H1 (cell line): Measurements from ENCODE around the gene OR5C1. TPM values are rescaled to one million over a fixed set of nuclear protein-coding genes. Genes with fewer than 3 reads are reported as not detected.

Source experiments
- CTCF ChIA-PET: fragments of 300-600 bp; sonication (Branson Sonifier 250); formaldehyde crosslinking; loops from one replicate; lab custom pipeline; 2021; ENCODE audit not compliant: partially characterized antibody; lab: Charles Lee
- POLR2A ChIA-PET: fragments of 300-600 bp; sonication (Branson Sonifier 250); formaldehyde crosslinking; loops from one replicate; lab custom pipeline; 2021; ENCODE audit warnings: inconsistent platforms; ENCODE audit not compliant: partially characterized antibody; lab: Charles Lee
- DNase-seq, 2 experiments: peaks; one replicate each; pipeline versions ENCODE4 v3.0.0 to v3.0.0-alpha.2; 2010 to 2022; ENCODE audit warnings: low spot score in 2 of 2, low read depth in 1 of 2, mixed read lengths in 1 of 2
- FAIRE-seq: peaks from 2 replicates; lab custom pipeline; 2011; peaks lifted over from hg19 to GRCh38; lab: Jason Lieb, UNC
- H2AFZ ChIP-seq: 2 replicates; pipeline ENCODE4 v1.8.1; 2012; ENCODE audit warnings: low read length, inconsistent platforms
- H2AK5ac ChIP-seq: 2 replicates; pipeline ENCODE4 v1.6.1; 2013; ENCODE audit warnings: low read depth, low read length
- H2BK120ac ChIP-seq: replicated peaks from 2 replicates; pipeline ENCODE3; 2013; ENCODE audit warnings: low read depth, low read length, inconsistent platforms
- H2BK12ac ChIP-seq: 2 replicates; pipeline ENCODE4 v1.6.1; 2013; ENCODE audit warnings: low read depth, low read length
- H2BK15ac ChIP-seq: 2 replicates; pipeline ENCODE4 v1.6.1; 2013; ENCODE audit warnings: low read length
- H2BK20ac ChIP-seq: 2 replicates; pipeline ENCODE4 v1.6.1; 2013; ENCODE audit warnings: low read length
- H2BK5ac ChIP-seq: 2 replicates; pipeline ENCODE4 v1.6.1; 2013; ENCODE audit warnings: low read depth, low read length
- H3K14ac ChIP-seq: 2 replicates; pipeline ENCODE4 v1.6.1; 2013; ENCODE audit warnings: inconsistent platforms; ENCODE audit not compliant: insufficient read length
- H3K18ac ChIP-seq: 2 replicates; pipeline ENCODE4 v1.6.1; 2013; ENCODE audit warnings: low read length; ENCODE audit errors: extremely low read depth
- H3K23ac ChIP-seq: 2 replicates; pipeline ENCODE4 v1.6.1; 2013; ENCODE audit warnings: inconsistent platforms; ENCODE audit not compliant: insufficient read length
- H3K23me2 ChIP-seq: 2 replicates; pipeline ENCODE4 v1.6.1; 2013; ENCODE audit warnings: low read depth, low read length
- H3K27ac ChIP-seq: 2 replicates; pipeline ENCODE4 v1.6.1; 2011; ENCODE audit warnings: low read depth, low read length, inconsistent platforms
- H3K27me3 ChIP-seq, 4 experiments: replicated peaks in 1 of 4; 1 replicate in 1 of 4; 2 replicates in 3 of 4; pipeline versions ENCODE4 v1.6.1 to v1.8.1; 2011 to 2013; ENCODE audit warnings: low read length in 3 of 4, mild to moderate bottlenecking in 3 of 4, inconsistent platforms in 2 of 4, mixed read lengths in 2 of 4, moderate library complexity in 1 of 4; ENCODE audit not compliant: control insufficient read depth in 3 of 4, insufficient read depth in 3 of 4; ENCODE audit errors: extremely low read depth in 1 of 4
- H3K36me3 ChIP-seq, 4 experiments: 2 replicates each; pipeline versions ENCODE4 v1.6.1 to v1.8.1; 2011 to 2013; ENCODE audit warnings: mild to moderate bottlenecking in 4 of 4, low read length in 3 of 4, moderate library complexity in 2 of 4, control low read depth in 1 of 4, inconsistent platforms in 1 of 4; ENCODE audit not compliant: insufficient read depth in 4 of 4, control insufficient read depth in 2 of 4
- H3K4ac ChIP-seq: replicated peaks from 2 replicates; pipeline ENCODE3; 2013; ENCODE audit warnings: low read length, low read depth, mixed read lengths, inconsistent platforms; ENCODE audit not compliant: insufficient read length
- H3K4me1 ChIP-seq, 4 experiments: replicated peaks in 1 of 4; 1 replicate in 1 of 4; 2 replicates in 3 of 4; pipeline versions ENCODE4 v1.6.1 to v1.8.1; 2011 to 2013; ENCODE audit warnings: low read length in 3 of 4, inconsistent platforms in 2 of 4, mixed read lengths in 1 of 4; ENCODE audit not compliant: insufficient read depth in 4 of 4, control insufficient read depth in 3 of 4
- H3K4me2 ChIP-seq, 2 experiments: 2 replicates each; pipeline versions ENCODE4 v1.6.1 to v1.8.1; 2011 to 2013; ENCODE audit warnings: low read depth in 2 of 2, low read length in 2 of 2, control low read depth in 1 of 2, inconsistent platforms in 1 of 2, mild to moderate bottlenecking in 1 of 2; ENCODE audit not compliant: insufficient read depth in 1 of 2
- H3K4me3 ChIP-seq, 4 experiments: fragments of 200-600, 300-600 bp in 1 of 4; sonication (generic), shearing (Covaris generic), sonication (Bioruptor Twin) in 1 of 4; 2 replicates each; pipeline versions ENCODE4 v1.5.1 to v1.8.1; 2011 to 2016; ENCODE audit warnings: low read length in 4 of 4, low read depth in 3 of 4, control low read depth in 2 of 4, inconsistent platforms in 2 of 4, mild to moderate bottlenecking in 2 of 4, mixed read lengths in 1 of 4, moderate library complexity in 1 of 4; ENCODE audit not compliant: insufficient read depth in 2 of 4; ENCODE audit errors: extremely low read depth in 1 of 4
- H3K56ac ChIP-seq: replicated peaks from 2 replicates; pipeline ENCODE3; 2013; ENCODE audit warnings: low read depth, mild to moderate bottlenecking, mixed read lengths, low read length, inconsistent platforms; ENCODE audit not compliant: insufficient read length
- H3K79me1 ChIP-seq: 2 replicates; pipeline ENCODE4 v1.6.1; 2013; ENCODE audit warnings: low read depth, low read length, control low read depth
- H3K79me2 ChIP-seq, 2 experiments: 2 replicates each; pipeline versions ENCODE4 v1.6.1 to v1.8.1; 2012 to 2013; ENCODE audit warnings: low read length in 2 of 2, mild to moderate bottlenecking in 2 of 2, inconsistent platforms in 1 of 2; ENCODE audit not compliant: insufficient read depth in 2 of 2, control insufficient read depth in 1 of 2
- H3K9ac ChIP-seq, 4 experiments: replicated peaks in 1 of 4; 1 replicate in 1 of 4; 2 replicates in 3 of 4; pipeline versions ENCODE4 v1.6.1 to v1.8.1; 2011 to 2013; ENCODE audit warnings: low read depth in 3 of 4, low read length in 3 of 4, control low read depth in 2 of 4, mild to moderate bottlenecking in 2 of 4, moderate library complexity in 2 of 4, inconsistent platforms in 1 of 4; ENCODE audit errors: extremely low read depth in 1 of 4
- H3K9me3 ChIP-seq, 2 experiments: 2 replicates each; pipeline versions ENCODE4 v1.6.1 to v1.8.1; 2012 to 2013; ENCODE audit warnings: mild to moderate bottlenecking in 2 of 2, moderate library complexity in 2 of 2, control low read depth in 1 of 2, inconsistent platforms in 1 of 2, low read depth in 1 of 2, low read length in 1 of 2, mixed read lengths in 1 of 2; ENCODE audit not compliant: insufficient read depth in 2 of 2
- H4K20me1 ChIP-seq, 2 experiments: replicated peaks in 1 of 2; 2 replicates each; pipeline versions ENCODE3 to v1.8.1; 2011 to 2013; ENCODE audit warnings: inconsistent platforms in 2 of 2, low read length in 2 of 2, mild to moderate bottlenecking in 1 of 2; ENCODE audit not compliant: insufficient read depth in 2 of 2, control insufficient read depth in 1 of 2
- H4K5ac ChIP-seq: 2 replicates; pipeline ENCODE4 v1.6.1; 2013; ENCODE audit warnings: low read length, low read depth, mixed read lengths, inconsistent platforms; ENCODE audit not compliant: insufficient read length
- H4K8ac ChIP-seq: 2 replicates; pipeline ENCODE4 v1.8.0; 2013; ENCODE audit warnings: mild to moderate bottlenecking, moderate library complexity, low read length, inconsistent platforms; ENCODE audit not compliant: insufficient read depth; ENCODE audit errors: extremely low read depth
- H4K91ac ChIP-seq: replicated peaks from 2 replicates; pipeline ENCODE3; 2013; ENCODE audit warnings: low read length, mixed read lengths, inconsistent platforms; ENCODE audit not compliant: insufficient read length
- BACH1 ChIP-seq: IDR thresholded peaks from 2 replicates; pipeline ENCODE4 v1.6.1; 2012; ENCODE audit warnings: low read length, improper control_type of control experiment
- BCL11A ChIP-seq, 2 experiments: IDR thresholded peaks; one replicate each; pipeline ENCODE4 v1.6.1; 2011; ENCODE audit warnings: low read depth in 2 of 2, low read length in 2 of 2, mild to moderate bottlenecking in 2 of 2
- CHD1 ChIP-seq: IDR thresholded peaks from 2 replicates; pipeline ENCODE4 v1.6.1; 2012; ENCODE audit warnings: low read depth, low read length, improper control_type of control experiment
- CTCF ChIP-seq, 3 experiments: IDR thresholded peaks; 1 replicate in 2 of 3; 2 replicates in 1 of 3; pipeline versions ENCODE4 v1.5.1 to v1.6.1; 2011; ENCODE audit warnings: low read length in 3 of 3, mild to moderate bottlenecking in 3 of 3, inconsistent platforms in 2 of 3, low read depth in 1 of 3, moderate library complexity in 1 of 3; ENCODE audit not compliant: insufficient read depth in 1 of 3; ENCODE audit errors: control extremely low read depth in 1 of 3
- E2F6 ChIP-seq: IDR thresholded peaks from 2 replicates; pipeline ENCODE4 v1.6.1; 2012; ENCODE audit warnings: inconsistent platforms
- GTF2F1 ChIP-seq: IDR thresholded peaks from 2 replicates; pipeline ENCODE4 v1.6.1; 2012; ENCODE audit warnings: low read depth, low read length, improper control_type of control experiment, borderline replicate concordance
- JUN ChIP-seq: IDR thresholded peaks from 2 replicates; pipeline ENCODE4 v1.6.1; 2011; ENCODE audit warnings: low read depth, mild to moderate bottlenecking, improper control_type of control experiment, low read length
- JUND ChIP-seq: IDR thresholded peaks from 2 replicates; pipeline ENCODE4 v1.6.1; 2011; ENCODE audit warnings: mild to moderate bottlenecking, improper control_type of control experiment, low read length
- KDM4A ChIP-seq: IDR thresholded peaks from one replicate; pipeline ENCODE4 v1.7.1; 2012; ENCODE audit warnings: low read depth, mild to moderate bottlenecking, moderate library complexity, low read length, inconsistent platforms; ENCODE audit not compliant: severe bottlenecking
- POLR2A ChIP-seq, 2 experiments: IDR thresholded peaks; 1 replicate in 1 of 2; 2 replicates in 1 of 2; pipeline ENCODE4 v1.6.1; 2011; ENCODE audit warnings: low read depth in 2 of 2, low read length in 2 of 2, mild to moderate bottlenecking in 2 of 2; ENCODE audit errors: control extremely low read depth in 1 of 2
- POU5F1 ChIP-seq: IDR thresholded peaks from 2 replicates; pipeline ENCODE4 v1.6.1; 2011; ENCODE audit warnings: low read depth, mild to moderate bottlenecking, low read length, moderate library complexity
- SAP30 ChIP-seq: fragments of 300-600 bp; sonication (generic); IDR thresholded peaks from 2 replicates; pipeline ENCODE4 v1.7.1; 2012; ENCODE audit warnings: low read length, moderate library complexity, mild to moderate bottlenecking, inconsistent platforms; ENCODE audit not compliant: insufficient read depth, insufficient replicate concordance
- WGBS, 2 experiments: shearing (Covaris generic) in 1 of 2; methylation state at CpG; one replicate each; pipeline versions ENCODE4 v1.1.6 to v1.1.7; 2013 to 2015; ENCODE audit warnings: low lambda C conversion rate in 2 of 2, mixed read lengths in 2 of 2, inconsistent platforms in 1 of 2, low coverage in 1 of 2, missing lambda C conversion rate in 1 of 2; ENCODE audit not compliant: insufficient replicate concordance in 2 of 2, insufficient coverage in 1 of 2, insufficient read length in 1 of 2; ENCODE audit errors: extremely low coverage in 1 of 2, missing lambda C conversion rate in 1 of 2; 5-methylcytosine and 5-hydroxymethylcytosine counted together
- polyA plus RNA-seq, 7 experiments: library from polyadenylated mRNA; depleted of rRNA in 3 of 7; stranded (reverse) in 5 of 7; unstranded in 2 of 7; fragments of >200 nt in 5 of 7; fragments of 200-250 nt in 2 of 7; gene quantifications; 1 replicate in 5 of 7; 2 replicates in 1 of 7; 4 replicates in 1 of 7; pipeline versions ENCODE4 v1.2.1 to v1.2.3, GENCODE V29; 2011 to 2013; ENCODE audit warnings: missing spikeins in 2 of 7, mixed read lengths in 2 of 7
- total RNA-seq: library from RNA; stranded (reverse); fragmentation: NEBNext Ultra II Directional; extraction: Animal tissue kit (Norgen Biotek cat#: 25700); gene quantifications from 2 replicates; pipeline ENCODE4 v1.2.1, GENCODE V29; 2021

The OR5C1 gene
- total and polyA plus RNA-seq, 2 of the 8 experiments (the other 6 are each of a cell fraction or from before 2014, with no cell fraction given) = not detected

- Histone ChIP-seq H2BK15ac (no peak overlapping the region), H3K18ac (no peak overlapping the region), H3K27me3 (no peaks in the 10 kb centered on the region), H2BK20ac (no peak overlapping the region), H4K8ac (no peak overlapping the region), H3K4me3 (no peak overlapping the region), H3K23me2 (no peaks in the 10 kb centered on the region), H2AFZ (no peak overlapping the region), H3K23ac (no peak overlapping the region), H4K5ac (no peak overlapping the region), H2AK5ac (no peak overlapping the region), H3K79me1 (no peaks in the 10 kb centered on the region), H2BK5ac (no peak overlapping the region), H3K4me1 (no peaks in the 10 kb centered on the region), H3K4me2 (no peak overlapping the region), H3K79me2 (no peaks in the 10 kb centered on the region), H3K4ac (no peak overlapping the region), H4K91ac (no peak overlapping the region), H3K56ac (no peak overlapping the region), H3K14ac (no peak overlapping the region), H3K27ac (no peak overlapping the region), H2BK120ac (no peak overlapping the region), H3K36me3 (no peaks in the 10 kb centered on the region), H4K20me1 (no peaks in the 10 kb centered on the region), H3K9ac (no peak overlapping the region), H3K9me3 (peaks cover 34 to 60% of the 10 kb centered on the region in 2 experiments), H2BK12ac (no peak overlapping the region)
- WGBS, 2 experiments = 31 to 100% methylated on average over 1 to 2 of the region's 2 CpGs
- no peak for DNase-seq
- POLR2A ChIA-PET = no interaction called here
- no peak for FAIRE-seq
- CTCF ChIA-PET = no interaction called here
- no peak for TF ChIP-seq CHD1
- no peak for TF ChIP-seq JUN
- no peak for TF ChIP-seq BCL11A (IDR thresholded peaks at IDR 0.05; ENCODE audit: low read depth in 2 of 2, low read length in 2 of 2)
- TF ChIP-seq POLR2A (IDR thresholded peaks at IDR 0.05; ENCODE audit: control extremely low read depth in 1 of 2, low read depth in 2 of 2, low read length in 2 of 2) = no peak
- TF ChIP-seq E2F6 = no peak
- no peak for TF ChIP-seq KDM4A
- TF ChIP-seq BACH1 = no peak
- TF ChIP-seq JUND = no peak
- no peak for TF ChIP-seq SAP30
- no peak for TF ChIP-seq CTCF (IDR thresholded peaks at IDR 0.05; ENCODE audit: control extremely low read depth in 1 of 3, insufficient read depth in 1 of 3, low read depth in 1 of 3, low read length in 3 of 3)
- TF ChIP-seq GTF2F1 = no peak
- no peak for TF ChIP-seq POU5F1
These were observed 33.9 kb upstream of the OR5C1 start for GRCh38 chr9:122754825-122755224.
